ENCODE results near the gene SENP1.
"Not testable (repeated sequence)": the region's sequence is repeated elsewhere in the genome, so short reads cannot be mapped to it uniquely, and the experiment has no call there.

SENP1 gene

DNA sequence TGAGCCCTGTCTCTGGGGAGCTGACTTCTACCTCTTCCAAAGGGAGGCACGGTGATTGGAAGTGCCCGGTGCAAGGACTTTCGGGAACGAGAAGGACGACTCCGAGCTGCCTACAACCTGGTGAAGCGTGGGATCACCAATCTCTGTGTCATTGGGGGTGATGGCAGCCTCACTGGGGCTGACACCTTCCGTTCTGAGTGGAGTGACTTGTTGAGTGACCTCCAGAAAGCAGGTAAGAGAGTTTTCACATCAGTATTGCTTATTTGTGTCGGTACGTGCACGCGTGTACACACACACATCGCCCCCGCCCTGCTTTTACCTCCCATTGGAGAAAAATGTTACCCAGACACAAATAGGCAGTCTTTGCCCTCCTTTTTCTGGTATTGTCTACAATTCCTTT lies 26.9 kb upstream of the SENP1 start:
- TF ChIP-seq, protein P1, sequence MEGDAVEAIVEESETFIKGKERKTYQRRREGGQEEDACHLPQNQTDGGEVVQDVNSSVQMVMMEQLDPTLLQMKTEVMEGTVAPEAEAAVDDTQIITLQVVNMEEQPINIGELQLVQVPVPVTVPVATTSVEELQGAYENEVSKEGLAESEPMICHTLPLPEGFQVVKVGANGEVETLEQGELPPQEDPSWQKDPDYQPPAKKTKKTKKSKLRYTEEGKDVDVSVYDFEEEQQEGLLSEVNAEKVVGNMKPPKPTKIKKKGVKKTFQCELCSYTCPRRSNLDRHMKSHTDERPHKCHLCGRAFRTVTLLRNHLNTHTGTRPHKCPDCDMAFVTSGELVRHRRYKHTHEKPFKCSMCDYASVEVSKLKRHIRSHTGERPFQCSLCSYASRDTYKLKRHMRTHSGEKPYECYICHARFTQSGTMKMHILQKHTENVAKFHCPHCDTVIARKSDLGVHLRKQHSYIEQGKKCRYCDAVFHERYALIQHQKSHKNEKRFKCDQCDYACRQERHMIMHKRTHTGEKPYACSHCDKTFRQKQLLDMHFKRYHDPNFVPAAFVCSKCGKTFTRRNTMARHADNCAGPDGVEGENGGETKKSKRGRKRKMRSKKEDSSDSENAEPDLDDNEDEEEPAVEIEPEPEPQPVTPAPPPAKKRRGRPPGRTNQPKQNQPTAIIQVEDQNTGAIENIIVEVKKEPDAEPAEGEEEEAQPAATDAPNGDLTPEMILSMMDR (IDR thresholded peaks at IDR 0.05; ENCODE audit: insufficient read depth, missing control alignments) = no peak
- FAIRE-seq (no peak), DNase-seq (ENCODE audit: insufficient read length, low spot score) (no peak)

DNA sequence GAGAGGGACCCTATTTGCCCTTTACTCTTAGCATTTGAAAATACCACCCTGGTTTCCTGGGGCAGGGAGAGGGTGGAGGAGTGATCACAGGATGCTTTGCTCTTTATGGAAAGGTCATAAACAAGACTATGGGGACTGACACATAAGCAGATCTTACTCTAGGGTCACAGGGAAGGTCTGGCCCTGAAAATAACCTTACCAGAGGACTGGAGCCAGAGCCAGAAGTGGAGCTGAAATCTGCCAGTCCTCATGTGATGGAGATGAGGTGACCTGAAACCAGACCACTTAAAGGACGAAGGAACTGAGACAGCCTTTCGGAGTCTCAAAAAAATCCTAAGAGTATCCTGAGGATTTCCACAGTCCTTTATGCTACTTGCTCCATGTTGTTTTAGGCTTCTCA lies 25.6 kb upstream of the SENP1 start:
- no peak for DNase-seq (ENCODE audit: insufficient read length, low spot score)
- TF ChIP-seq, protein P1 (IDR thresholded peaks at IDR 0.05; ENCODE audit: insufficient read depth, missing control alignments) = no peak
- FAIRE-seq = no peak

DNA sequence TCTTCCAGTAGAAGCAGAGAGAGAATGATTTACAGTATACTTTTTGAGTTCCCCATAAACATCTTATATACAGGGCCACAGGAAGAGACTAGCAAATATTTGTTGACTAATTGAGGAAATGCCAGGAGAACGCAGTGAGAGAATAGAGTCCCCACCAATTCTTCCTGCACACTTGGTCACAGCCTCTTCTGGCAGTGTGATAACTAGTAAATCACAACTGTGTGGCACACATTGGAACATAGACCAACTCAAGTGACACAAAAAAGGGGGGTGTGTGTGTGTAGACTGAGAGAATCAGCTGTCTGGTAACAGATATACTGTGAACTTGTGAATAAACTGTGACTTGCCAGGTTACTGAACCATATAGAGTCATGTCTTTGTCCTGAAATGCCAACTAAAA lies 23.5 kb upstream of the SENP1 start:
- TF ChIP-seq, protein P1 (IDR thresholded peaks at IDR 0.05; ENCODE audit: insufficient read depth, missing control alignments) = no peak
- no peak for FAIRE-seq

DNA sequence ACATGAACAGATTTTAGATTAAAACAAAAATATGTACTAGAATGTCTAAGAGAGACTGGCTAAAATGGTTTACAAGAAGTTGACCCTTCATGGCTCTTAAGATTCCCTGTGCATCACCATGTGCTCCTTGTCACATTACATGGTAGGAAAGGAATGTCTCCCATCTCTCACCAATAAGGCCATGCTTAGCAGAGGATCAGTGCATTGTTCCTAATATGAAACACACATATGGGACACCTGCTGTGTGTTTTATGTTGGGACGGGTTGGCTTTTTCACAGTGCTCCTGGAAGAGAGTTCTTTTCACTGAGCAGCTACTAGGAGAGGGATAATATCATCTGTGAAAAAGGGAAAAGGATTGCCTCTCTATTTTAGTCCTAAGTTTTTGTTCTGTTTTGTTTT lies 22.9 kb upstream of the SENP1 start:
- no peak for DNase-seq (ENCODE audit: insufficient read length, low spot score)
- TF ChIP-seq, protein P1 (IDR thresholded peaks at IDR 0.05; ENCODE audit: insufficient read depth, missing control alignments) = no peak
- FAIRE-seq = no peak

More for the DNA sequence above, 23.5 kb upstream of the SENP1 start:
- no peak for DNase-seq (ENCODE audit: insufficient read length, low spot score)

DNA sequence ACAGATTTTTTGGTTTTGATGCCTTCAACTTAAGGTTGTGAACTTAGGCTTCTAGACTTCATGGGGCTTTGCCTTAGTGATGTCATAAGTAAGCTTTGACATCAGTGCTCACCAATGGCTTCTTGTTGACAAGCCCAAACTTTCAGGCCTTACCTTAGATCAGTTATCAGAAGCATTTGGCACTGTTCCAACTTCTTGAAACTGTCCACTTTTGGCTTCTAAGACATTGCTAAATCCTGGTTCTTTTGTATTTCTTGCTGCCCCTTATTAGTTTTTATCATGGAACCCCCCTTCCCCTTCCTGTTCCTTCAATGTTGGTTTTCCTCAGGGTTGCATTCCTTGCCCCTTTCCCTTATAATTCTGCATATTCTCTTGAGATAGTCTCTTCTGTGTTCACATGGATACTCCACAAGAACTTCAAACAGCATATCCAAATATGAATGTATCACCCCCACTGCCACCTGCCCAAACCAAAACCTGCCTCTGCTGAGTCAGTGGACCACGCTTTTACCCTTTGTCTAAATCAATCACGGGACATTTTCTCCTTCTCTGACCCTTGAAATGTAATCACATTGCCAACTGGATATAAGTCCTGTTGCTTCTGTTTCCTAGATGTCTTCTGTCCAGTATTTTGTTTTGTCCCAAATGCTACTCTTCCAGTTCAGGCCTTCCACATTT lies 21.2 kb upstream of the SENP1 start:
- DNase-seq (ENCODE audit: insufficient read length, low spot score) = no peak
- TF ChIP-seq, protein P1 (IDR thresholded peaks at IDR 0.05; ENCODE audit: insufficient read depth, missing control alignments) = no peak
- no peak for FAIRE-seq

DNA sequence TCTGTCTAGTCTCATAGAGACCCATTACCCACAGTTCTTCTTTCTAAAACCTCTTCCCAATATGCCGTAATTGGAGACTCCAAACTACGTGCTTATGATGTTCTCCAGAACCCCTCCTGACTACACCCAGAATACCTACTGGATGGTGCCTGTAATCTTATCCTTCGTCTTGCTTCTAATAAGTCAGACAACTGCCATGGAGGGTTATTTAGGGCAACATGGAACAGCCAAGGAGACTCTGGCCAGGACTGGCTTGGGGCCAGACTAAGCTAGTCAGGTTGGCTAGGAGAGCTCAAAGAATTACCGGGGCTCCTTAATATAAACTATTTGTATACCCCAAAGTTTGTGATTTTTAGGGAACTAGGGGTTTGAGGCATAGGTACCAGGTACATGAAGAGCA lies 20.1 kb upstream of the SENP1 start:
- FAIRE-seq (no peak), DNase-seq (ENCODE audit: insufficient read length, low spot score) (no peak)
- TF ChIP-seq, protein P1 (IDR thresholded peaks at IDR 0.05; ENCODE audit: insufficient read depth, missing control alignments) = no peak

DNA sequence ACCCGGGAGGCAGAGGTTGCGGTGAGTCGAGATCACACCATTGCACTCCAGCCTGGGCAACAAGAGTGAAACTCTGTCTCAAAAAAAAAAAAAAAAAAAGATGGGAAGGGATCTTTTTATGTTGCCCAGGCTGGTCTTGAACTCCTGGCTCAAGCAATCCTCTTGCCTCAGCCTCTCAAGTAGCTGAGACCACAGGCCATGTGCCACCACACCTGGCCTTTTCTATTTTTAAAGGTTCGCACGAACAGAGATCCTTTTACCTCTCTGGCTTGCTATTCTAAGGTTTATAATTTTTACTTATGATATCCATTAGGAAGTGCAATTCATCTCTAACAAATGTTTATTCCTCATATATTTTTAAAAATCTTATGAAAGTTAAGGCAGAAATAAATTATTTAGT lies 19.7 kb upstream of the SENP1 start:
- not testable (repeated sequence) for FAIRE-seq

DNA sequence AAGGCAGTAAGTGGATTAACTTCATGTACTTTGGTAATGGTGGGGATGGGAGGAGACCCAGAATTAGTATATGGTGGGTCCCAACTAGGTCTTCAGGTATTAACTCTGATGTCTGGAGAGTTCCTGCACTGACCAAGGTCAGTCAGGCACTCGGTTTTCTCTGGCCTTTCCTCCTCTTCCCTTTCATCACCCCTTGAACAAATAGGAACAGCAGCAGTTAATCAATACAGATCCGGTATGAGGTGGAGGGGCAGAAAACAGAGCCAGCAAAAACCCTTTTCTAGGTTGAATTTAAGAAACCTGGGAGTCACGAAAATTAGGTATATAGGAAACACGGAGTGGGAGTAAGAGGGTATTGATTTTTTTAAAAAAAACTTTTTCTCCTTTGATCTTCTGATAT lies 17.3 kb upstream of the SENP1 start:
- FAIRE-seq = no peak
- no peak for DNase-seq (ENCODE audit: insufficient read length, low spot score)
- TF ChIP-seq, protein P1 (IDR thresholded peaks at IDR 0.05; ENCODE audit: insufficient read depth, missing control alignments) = no peak

More for the DNA sequence above, 19.7 kb upstream of the SENP1 start:
- not testable (repeated sequence) for DNase-seq (ENCODE audit: insufficient read length, low spot score)
